NCI-H1092 treated with DMSO at 0.1 percent for 48 hours (cell line): ENCODE data around the gene COQ7.

Experiments used
- DNase-seq: peaks from one replicate; lab custom pipeline; 2025; lab: John Stamatoyannopoulos, UW

COQ7 gene

GRCh38 chr16:19113577-19114358 lies 46.4 kb downstream of the COQ7 start, which contains the start of gene ITPRIPL2:
Gene ITPRIPL2, plus strand, starts transcription at chr16:19113964. Its CDS starts 498 bp downstream, at chr16:19114462.
- DNase-seq, result peak; percentile 35

GRCh38 chr16:19114359-19115147 lies 47.1 kb downstream of the COQ7 start:
- DNase-seq, result peak; percentile 15

- no peak for DNase-seq
These were observed 48.0 kb downstream of the COQ7 start for GRCh38 chr16:19115148-19116021.

GRCh38 chr16:19116711-19117449 lies 49.5 kb downstream of the COQ7 start:
- no peak for DNase-seq

GRCh38 chr16:19118938-19119431 lies 51.6 kb downstream of the COQ7 start:
- DNase-seq, result no peak

GRCh38 chr16:19119564-19119963 lies 52.1 kb downstream of the COQ7 start:
- DNase-seq, result no peak

- peak; percentile 27 for DNase-seq
These were observed 56.2 kb downstream of the COQ7 start for GRCh38 chr16:19123535-19124178.

- DNase-seq, result no peak
These were observed 58.9 kb downstream of the COQ7 start for GRCh38 chr16:19126300-19126699.

- DNase-seq, result no peak
These were observed 59.8 kb downstream of the COQ7 start for GRCh38 chr16:19127205-19127604.

GRCh38 chr16:19127674-19128131 lies 60.3 kb downstream of the COQ7 start:
- DNase-seq, result no peak

GRCh38 chr16:19128454-19129200 lies 61.2 kb downstream of the COQ7 start:
- no peak for DNase-seq
